ELR (cell line): ENCODE results near the gene BICRAL.
A peak's percentile ranks its signal among the peaks of the same experiment; 100 is the strongest.

Source experiments
- DNase-seq: peaks from one replicate; pipeline ENCODE4 v3.0.0-alpha.2; 2015; ENCODE audit warnings: low read depth

The BICRAL gene

DNA sequence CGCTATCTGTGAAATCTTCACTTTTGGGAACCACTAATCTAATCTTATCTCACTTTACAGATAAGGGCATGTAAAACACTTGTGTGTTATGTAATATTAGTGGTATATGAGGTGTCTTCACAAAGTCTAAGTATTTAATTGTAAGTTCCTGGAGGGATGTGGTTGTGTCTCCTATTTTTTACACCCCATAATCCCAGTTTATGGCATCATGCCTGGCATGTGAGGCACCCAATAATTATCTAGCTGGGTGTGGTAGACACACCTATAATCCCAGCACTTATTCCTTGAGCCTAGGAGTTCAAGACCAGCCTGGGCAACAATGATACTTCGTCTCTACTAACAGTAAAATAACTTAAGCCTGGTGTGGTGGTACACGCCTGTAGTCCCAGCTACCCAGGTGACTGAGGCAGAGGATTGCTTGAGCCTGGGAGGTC, 19.4 kb upstream of the BICRAL start:
- DNase-seq: no peak

DNA sequence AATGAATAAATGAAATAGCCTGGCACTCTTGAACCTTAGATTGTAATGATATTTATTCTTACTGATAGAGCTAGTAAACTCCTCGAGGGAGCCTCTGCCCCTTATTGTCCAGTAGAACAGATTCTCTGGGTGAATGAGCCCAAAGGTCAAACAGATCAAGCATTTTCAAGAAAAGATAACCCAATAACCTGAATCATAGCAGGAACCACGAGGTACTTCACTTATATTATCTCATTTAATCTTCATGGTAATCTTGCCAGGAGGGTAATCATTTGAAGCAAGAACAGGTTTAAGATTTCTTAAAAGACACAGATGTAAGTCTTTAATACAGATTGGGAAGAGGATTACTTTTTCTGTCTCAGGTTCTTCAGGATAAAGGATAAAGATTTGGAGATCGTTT, 18.9 kb upstream of the BICRAL start:
- no peak for DNase-seq

DNA sequence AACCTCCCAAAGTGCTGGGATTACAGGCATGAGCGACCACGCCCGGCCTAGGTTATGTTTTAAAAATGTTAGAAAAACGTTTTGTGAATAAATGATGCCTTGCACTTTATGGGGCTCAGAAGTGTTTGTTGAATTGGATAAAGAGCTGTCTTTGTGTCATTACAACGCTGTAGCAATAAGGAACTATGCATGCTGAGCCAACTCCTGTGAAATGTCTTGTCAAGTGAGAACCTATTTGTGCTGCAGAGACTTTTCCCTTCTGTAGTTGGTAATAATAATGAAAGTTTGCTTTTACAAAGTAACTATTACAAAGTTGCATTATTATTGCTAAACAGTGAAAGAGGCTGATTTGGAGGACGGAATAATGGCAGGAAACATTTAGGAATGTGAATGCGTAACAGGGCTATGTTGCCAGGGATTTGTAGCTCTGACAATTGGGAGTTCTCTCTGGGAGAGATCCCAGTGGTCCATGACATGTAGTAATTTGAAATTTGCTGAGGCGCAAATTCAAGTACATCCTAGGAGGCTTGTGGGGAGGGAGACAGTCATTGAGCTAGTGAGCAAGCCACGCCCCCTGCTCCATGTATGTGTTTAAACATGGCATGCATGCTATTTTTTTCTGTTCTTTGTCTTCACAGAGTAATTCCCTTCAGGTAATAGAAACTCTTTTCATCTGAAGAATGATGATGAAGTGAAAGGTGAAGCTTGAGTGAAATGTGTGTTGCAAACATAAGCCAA, 16.8 kb upstream of the BICRAL start:
- DNase-seq: no peak

DNA sequence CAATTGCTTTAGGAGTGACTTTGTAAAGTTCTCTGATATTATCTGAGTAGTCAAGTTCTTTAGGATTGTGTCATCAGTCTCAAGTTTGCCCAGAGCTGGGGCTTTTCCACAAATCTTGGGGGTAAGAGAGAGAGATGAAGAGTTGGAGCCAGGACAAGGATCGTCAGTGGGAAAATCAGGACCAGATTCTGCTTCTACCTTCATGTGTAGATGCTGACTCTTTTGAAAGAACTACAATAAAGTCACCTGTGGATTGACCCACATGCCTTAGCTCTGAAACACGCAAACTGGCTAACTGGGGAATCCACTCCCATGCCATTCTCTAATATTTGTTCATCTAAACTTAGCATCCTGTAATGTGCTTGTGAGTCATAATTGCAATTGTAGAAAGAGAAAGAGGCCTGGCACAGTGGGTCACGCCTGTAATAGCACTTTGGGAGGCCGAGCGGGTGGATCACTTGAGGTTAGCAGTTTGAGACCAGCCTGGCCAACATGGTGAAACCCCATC, 15.6 kb upstream of the BICRAL start:
- peak; percentile 93 for DNase-seq

DNA sequence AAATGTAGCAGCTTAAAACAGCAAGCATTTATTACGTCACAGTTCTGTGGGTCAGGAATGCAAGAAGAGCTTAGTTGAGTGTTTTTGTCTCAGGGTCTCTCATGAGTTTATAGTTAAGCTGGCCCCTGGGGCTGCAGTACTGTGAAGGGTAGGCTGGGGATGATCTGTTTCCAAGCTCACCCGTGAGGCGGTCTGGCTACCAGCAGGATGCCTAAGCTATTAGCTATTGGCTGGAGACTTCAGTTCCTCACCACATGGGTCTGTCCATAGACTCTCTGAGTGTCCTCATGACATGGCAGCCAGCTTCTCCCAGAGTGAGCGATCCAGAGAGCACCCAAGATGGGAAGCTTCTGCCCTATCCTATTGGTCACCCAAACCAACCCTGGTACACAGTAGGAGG, 12.8 kb upstream of the BICRAL start:
- no peak for DNase-seq

DNA sequence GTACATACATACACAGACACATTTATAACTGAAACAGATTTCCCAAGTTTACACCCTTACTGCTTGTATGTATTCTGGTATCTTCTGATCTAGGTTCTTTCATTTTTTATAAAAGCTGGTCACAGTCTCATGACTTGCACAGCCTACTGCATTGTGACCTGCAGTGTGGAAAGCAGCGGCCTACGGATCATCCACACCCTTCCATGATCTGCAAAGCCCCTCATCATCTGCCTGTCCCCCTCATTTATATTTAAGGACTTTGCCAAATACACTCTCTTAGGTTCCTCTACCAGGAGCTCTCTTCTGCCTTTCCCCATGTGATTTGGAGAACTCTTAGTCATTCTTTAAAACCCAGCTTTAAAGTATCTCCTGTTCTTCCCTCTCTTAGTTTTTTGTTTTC, 12.0 kb upstream of the BICRAL start:
- DNase-seq: no peak

DNA sequence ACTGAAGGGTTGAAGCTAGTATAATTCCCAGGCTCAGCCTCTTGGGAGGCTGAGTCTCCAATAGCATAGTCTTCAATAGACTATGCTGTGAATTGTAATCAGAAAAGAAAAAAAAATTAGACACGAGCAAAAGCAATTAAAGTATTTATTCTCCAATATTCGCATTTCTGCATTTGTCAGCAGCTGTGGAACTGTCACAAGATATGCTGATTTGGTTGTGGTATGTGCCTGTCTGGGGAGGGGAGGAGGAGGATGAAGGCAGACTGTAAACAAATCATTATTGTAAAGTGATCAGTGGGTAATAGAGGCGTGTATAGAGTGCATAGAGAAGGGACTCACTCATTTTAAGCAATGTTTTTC, 10.1 kb upstream of the BICRAL start:
- DNase-seq: no peak

- DNase-seq: no peak
Measured at GRCh38 chr6:42774201-42774600, 7.7 kb upstream of the BICRAL start.

DNA sequence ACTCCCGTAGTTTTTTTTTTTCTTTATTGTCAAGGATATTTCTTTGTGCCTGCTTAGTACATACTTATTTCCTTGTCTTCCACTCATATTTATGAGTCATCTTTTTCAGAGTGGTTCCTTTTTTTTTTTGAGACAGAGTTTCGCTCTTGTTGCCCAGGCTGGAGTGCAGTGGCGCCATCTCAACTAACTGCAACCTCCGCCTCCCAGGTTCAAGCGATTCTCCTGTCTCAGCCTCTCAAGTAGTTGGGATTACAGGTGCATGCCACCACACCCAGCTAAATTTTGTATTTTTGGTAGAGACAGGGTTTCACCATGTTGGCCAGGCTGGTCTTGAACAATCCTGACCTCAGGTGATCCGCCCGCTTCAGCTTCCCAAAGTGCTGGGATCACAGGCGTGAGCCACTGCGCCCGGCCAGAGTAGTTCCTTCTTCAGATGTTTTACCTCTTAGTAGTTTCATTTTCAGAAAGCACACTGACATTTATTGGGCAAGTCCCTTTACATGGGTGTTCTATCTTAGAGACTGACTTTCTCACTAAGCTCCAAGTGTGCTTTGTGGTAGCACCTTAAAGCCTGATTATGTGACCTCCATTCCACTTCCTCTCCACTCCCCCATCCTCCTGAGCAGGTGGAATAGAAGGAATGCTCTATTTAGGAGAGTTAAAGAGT, 6.9 kb upstream of the BICRAL start:
- DNase-seq: peak; percentile 27

GRCh38 chr6:42777126-42777822, 4.6 kb upstream of the BICRAL start:
- peak; percentile 73 for DNase-seq

DNA sequence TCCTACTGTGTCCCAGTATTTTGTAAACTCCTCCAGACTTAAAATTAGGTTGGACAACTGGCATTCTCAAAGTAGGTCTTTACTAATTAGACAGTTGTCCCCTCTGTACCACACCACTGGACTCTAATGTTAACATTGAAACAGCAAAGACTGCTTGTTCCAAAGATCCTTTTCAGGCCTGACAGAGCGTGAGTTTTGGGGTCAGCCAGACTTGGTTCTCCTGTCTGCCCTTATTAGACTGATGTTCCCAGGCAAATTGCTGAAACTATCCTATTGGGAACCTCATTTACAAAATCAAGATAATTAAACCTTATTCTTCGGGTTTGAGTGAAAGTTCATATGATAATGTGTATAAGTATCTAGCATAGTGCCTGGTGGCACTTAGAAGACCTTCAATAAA, 3.7 kb upstream of the BICRAL start:
- DNase-seq: no peak

- no peak for DNase-seq
Measured at GRCh38 chr6:42779521-42779920, 2.3 kb upstream of the BICRAL start.

DNA sequence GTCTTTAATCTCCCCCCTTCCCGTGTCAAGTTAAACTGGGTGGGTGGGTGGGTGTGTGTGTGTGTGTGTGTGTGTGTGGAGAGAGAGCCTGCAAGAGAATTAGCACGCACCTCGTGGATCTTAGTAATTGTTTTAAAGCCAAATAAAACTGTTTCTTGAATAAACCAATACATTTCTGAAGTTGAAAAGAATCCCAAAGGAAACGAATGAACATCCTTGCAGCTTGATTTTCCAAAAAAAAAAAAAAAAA, 381 bp upstream of the BICRAL start:
- no peak for DNase-seq

DNA sequence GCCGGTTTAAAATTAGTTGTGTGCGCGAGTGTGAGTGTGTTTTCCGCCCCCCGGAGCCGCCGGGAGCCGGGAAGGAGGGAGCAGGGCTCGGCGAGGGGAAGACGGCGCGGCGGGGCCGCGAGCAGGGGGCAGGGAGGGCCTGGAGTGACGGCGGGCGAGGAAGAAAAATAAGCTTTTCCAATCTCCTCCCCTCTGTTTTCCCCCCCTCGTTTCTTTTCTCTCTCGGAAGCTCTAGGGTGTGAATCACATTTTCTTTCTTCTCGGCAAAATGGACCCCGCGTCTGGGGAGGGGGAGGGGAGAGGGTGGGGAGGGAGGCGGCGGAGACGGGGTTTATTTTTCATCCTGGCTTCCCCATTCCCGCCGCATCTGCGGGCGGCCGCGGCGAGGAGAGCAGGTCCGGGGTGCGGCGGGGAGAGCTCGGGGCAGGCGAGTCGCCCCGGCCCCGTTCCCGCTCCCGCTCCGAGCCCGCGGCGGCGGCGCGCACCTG, 881 bp downstream of the BICRAL start:
- DNase-seq: peak; percentile 93

DNA sequence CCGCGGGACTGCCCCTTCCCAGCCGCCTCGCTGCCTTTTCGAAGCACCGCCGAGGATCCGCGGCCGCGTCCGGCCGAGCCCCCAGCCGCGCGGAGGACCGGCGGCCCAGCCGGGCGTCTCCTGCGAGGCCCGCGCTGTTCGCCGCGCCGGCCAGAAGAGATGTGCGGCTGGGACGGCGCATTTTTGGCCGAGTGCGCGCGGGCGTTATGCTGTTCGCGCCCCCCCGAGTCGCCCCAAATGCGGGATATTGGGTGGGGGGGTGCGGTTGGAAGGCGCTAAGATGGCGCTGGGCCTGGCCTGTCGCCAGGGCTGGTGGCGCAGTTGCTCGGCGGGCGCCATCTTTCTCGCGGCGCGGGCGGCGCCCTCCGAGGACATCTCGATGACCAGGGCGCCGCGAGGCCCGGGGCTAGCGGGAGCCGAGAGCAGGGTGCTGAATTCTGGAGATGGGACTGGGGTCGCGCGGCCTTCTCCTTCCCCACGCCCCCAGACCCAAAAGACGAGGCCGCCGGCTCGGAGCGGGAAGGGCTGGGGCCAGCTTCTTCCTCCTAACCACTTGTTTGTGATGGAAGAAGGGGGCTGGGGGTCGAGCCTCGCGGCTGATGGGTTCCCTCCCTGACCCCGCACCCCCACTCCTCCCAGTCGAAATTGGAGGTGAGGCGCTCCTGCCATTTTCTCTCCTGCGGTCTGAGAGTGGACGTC, 1.5 kb downstream of the BICRAL start:
- DNase-seq: peak; percentile 78

DNA sequence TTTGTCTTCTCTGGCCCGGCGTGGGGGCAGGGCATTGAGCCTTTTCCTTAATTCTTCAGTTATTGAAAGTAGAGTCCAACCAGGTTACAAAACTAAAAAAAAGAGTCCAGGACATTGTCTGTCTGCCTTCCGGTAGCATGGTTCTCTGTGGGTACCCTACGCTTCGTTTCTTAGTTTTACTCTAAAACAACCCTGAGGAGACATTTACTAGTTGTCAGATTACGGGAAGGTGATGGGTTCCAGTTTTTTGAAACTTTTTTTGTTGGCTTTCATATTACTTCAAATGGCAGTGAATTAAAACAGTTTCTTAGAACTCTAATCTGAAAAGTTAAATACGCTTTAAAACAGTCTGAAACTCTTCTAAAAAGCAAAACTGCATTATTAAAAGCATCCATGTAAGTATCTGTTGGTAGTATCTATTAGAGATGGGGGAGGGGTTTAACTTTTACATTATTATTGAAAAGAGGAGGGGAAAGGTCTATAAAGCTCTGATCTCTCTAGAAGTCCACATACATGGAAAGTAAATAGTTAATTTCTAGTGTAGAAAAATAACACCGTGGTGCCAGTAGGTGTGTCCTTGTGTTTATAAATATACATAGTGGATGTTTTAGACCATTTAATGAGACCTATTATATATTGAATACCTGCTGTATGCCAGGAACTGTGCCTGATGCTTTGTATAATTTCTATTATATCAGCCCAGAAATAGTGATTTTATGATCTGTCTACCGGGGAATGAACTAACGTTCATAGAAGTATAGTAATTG, 2.2 kb downstream of the BICRAL start:
- peak; percentile 26 for DNase-seq

GRCh38 chr6:42784717-42785498, 3.1 kb downstream of the BICRAL start:
- DNase-seq: no peak

DNA sequence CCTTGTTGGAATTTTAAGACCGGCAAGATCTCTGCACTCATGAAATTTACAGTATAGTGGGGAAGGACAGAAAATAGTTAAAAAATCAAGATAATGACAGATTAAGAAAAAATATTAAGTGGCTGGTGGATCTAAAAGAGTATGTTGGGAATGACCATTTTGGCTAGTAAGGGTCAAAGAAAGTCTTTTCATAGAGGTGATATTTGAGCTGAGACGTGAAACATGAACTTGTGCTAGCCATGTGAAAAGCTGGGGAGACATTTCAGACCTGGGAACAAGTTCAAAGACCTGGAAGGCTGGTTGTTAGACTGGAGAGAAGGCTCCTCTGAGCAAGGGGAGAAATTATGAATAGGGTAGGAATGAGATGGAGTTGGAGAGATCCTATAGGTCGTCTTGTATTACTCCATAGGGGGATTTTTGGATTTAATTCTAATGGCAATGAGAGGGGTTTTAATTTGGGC, 4.7 kb downstream of the BICRAL start:
- no peak for DNase-seq

DNA sequence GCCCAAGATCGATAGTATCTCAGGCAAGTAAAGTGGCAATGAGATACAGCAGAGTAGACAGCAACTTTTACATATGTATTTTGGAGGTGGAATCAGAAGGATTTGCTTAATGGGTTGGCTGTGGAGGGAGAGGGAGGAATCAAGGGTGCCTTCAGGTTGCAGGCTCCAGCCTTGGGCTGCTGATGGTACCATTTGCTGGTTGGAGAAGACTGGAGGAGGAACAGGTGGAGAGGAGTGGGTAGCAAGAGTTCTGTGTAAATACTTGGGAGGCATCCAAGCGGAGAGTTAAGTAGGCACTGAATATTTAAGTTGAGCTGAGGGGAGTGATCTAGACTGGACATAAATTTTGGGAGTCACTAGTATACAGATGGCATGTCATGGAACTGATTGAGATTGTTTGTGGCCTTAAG, 5.2 kb downstream of the BICRAL start:
- no peak for DNase-seq

DNA sequence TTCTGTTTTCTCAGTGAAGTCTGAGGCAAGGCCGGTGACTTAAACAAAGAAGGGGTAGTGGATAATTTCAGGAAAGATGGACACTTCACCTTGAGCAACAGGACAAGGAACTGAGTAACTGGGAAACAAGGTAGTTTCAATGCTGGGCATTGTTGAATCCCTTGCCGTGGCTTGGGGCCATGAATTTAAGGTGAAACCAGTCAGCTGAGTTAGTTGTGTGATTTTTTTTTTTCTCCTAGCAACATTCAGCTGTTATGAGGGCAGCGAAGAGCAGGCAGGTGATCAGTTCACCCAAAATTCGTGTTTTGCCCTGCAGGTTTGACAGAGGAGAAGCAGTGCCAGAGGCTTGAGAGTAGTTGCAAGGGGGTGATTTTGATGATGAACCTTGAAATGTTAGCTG, 6.8 kb downstream of the BICRAL start:
- no peak for DNase-seq
